Measurements from ENCODE around the gene ATF6.

GRCh38 chr1:161771973-161772372 lies 5.9 kb downstream of the ATF6 start:
- TF ChIP-seq, protein P1, sequence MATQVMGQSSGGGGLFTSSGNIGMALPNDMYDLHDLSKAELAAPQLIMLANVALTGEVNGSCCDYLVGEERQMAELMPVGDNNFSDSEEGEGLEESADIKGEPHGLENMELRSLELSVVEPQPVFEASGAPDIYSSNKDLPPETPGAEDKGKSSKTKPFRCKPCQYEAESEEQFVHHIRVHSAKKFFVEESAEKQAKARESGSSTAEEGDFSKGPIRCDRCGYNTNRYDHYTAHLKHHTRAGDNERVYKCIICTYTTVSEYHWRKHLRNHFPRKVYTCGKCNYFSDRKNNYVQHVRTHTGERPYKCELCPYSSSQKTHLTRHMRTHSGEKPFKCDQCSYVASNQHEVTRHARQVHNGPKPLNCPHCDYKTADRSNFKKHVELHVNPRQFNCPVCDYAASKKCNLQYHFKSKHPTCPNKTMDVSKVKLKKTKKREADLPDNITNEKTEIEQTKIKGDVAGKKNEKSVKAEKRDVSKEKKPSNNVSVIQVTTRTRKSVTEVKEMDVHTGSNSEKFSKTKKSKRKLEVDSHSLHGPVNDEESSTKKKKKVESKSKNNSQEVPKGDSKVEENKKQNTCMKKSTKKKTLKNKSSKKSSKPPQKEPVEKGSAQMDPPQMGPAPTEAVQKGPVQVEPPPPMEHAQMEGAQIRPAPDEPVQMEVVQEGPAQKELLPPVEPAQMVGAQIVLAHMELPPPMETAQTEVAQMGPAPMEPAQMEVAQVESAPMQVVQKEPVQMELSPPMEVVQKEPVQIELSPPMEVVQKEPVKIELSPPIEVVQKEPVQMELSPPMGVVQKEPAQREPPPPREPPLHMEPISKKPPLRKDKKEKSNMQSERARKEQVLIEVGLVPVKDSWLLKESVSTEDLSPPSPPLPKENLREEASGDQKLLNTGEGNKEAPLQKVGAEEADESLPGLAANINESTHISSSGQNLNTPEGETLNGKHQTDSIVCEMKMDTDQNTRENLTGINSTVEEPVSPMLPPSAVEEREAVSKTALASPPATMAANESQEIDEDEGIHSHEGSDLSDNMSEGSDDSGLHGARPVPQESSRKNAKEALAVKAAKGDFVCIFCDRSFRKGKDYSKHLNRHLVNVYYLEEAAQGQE (IDR thresholded peaks at IDR 0.05), result no peak
- no peak for TF ChIP-seq CTCF (IDR thresholded peaks at IDR 0.05; ENCODE audit: low read depth, low read length, missing input control)
- no peak for TF ChIP-seq GABPA (IDR thresholded peaks at IDR 0.05 in 1 of 2, conservative IDR thresholded peaks at IDR 0.05 in 1 of 2)
- TF ChIP-seq YY1 (IDR thresholded peaks at IDR 0.05), result no peak
- TF ChIP-seq SP1 (IDR thresholded peaks at IDR 0.05), result no peak
- no peak for TF ChIP-seq MAX (IDR thresholded peaks at IDR 0.05)
- no peak for TF ChIP-seq ZBTB33 (IDR thresholded peaks at IDR 0.05)
- no peak for TF ChIP-seq ATF3 (IDR thresholded peaks at IDR 0.05)
- TF ChIP-seq RAD21 (IDR thresholded peaks at IDR 0.05), result no peak
- no peak for TF ChIP-seq TAF1 (conservative IDR thresholded peaks at IDR 0.05)

Measured in liver (tissue), 3 donors.